Measurements from ENCODE around the gene KIRREL3.

DNA sequence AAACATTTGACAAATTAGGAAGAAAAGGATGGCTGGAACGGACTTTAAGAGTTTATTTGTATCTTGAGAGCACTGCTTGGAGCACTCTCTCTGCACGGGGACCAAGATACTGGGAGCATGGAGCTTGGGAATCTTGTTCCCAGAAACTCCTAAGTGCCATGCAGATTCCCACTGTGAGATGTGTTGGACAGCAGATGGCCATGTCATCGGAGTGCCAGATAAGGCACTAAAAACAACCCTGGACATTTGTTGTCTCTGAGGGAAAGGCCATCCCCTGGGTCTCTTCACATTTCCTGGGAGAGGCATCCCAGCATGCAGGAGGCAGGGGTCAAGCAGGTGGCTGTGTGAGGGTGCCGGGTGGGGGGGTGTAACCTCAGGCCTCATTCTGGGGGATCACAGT, 2.9 kb downstream of the KIRREL3 start:
- no peak for TF ChIP-seq POLR2A (IDR thresholded peaks at IDR 0.05)
- TF ChIP-seq CTCF (IDR thresholded peaks at IDR 0.05): no peak
